ENCODE results near the gene KLHDC10.
"Not testable (repeated sequence)": the region's sequence is repeated elsewhere in the genome, so short reads cannot be mapped to it uniquely, and the experiment has no call there.

KLHDC10 gene

GRCh38 chr7:130079846-130080394, 9.6 kb downstream of the KLHDC10 start:
- no peak for DNase-seq

- not testable (repeated sequence) for DNase-seq
These were observed 13.2 kb downstream of the KLHDC10 start for GRCh38 chr7:130083497-130083896.

- DNase-seq, result no peak
These were observed 13.9 kb downstream of the KLHDC10 start for GRCh38 chr7:130084037-130084875.

GRCh38 chr7:130085235-130085634, 14.9 kb downstream of the KLHDC10 start:
- not testable (repeated sequence) for DNase-seq

- no peak for DNase-seq
These were observed 16.6 kb downstream of the KLHDC10 start for GRCh38 chr7:130086938-130087337.

GRCh38 chr7:130087364-130087763, 17.0 kb downstream of the KLHDC10 start:
- no peak for DNase-seq

GRCh38 chr7:130090745-130091532, 20.6 kb downstream of the KLHDC10 start:
- no peak for DNase-seq

GRCh38 chr7:130091999-130092398, 21.7 kb downstream of the KLHDC10 start:
- DNase-seq, result no peak

- DNase-seq, result no peak
These were observed 22.3 kb downstream of the KLHDC10 start for GRCh38 chr7:130092598-130092997.

- no peak for DNase-seq
These were observed 25.5 kb downstream of the KLHDC10 start for GRCh38 chr7:130095812-130096211.

GRCh38 chr7:130096243-130096827, 26.0 kb downstream of the KLHDC10 start:
- DNase-seq, result no peak

- no peak for DNase-seq
These were observed 29.0 kb downstream of the KLHDC10 start for GRCh38 chr7:130099331-130099730.

- DNase-seq, result no peak
These were observed 32.3 kb downstream of the KLHDC10 start for GRCh38 chr7:130102588-130102987.

GRCh38 chr7:130107949-130108674, 37.8 kb downstream of the KLHDC10 start:
- no peak for DNase-seq

GRCh38 chr7:130108809-130109208, 38.5 kb downstream of the KLHDC10 start:
- no peak for DNase-seq

GRCh38 chr7:130112093-130112492, 41.8 kb downstream of the KLHDC10 start:
- no peak for DNase-seq

- no peak for DNase-seq
These were observed 42.5 kb downstream of the KLHDC10 start for GRCh38 chr7:130112662-130113425.

GRCh38 chr7:130113426-130113805, 43.1 kb downstream of the KLHDC10 start:
- DNase-seq, result not testable (repeated sequence)

GRCh38 chr7:130113887-130114286, 43.6 kb downstream of the KLHDC10 start:
- no peak for DNase-seq

GRCh38 chr7:130114374-130114773, 44.0 kb downstream of the KLHDC10 start:
- no peak for DNase-seq

GRCh38 chr7:130114776-130115175, 44.4 kb downstream of the KLHDC10 start:
- DNase-seq, result no peak

- DNase-seq, result no peak
These were observed 48.0 kb downstream of the KLHDC10 start for GRCh38 chr7:130118294-130118693.

All from NCI-H1092 treated with DMSO at 0.1 percent for 48 hours (cell line).